Spleen (tissue), 11 donors: ENCODE measurements around the gene NSD1. TPM values are rescaled to one million over a fixed set of nuclear protein-coding genes. Genes with fewer than 3 reads are reported as not detected.

ENCODE experiments used
- DNase-seq: peaks from one replicate; pipeline ENCODE4 v3.0.0-alpha.2; 2020
- H3K27ac ChIP-seq, 8 donors: fragments of 200-600 bp; sonication (generic) in 7 of 8; 1 replicate in 4 of 8; 2 replicates in 4 of 8; pipeline versions ENCODE4 v1.5.0 to v1.8.0; 2016 to 2021; ENCODE audit warnings: inconsistent platforms in 4 of 8, mild to moderate bottlenecking in 4 of 8, moderate library complexity in 1 of 8
- H3K27me3 ChIP-seq, 7 donors: fragments of 200-600 bp; sonication (generic) in 6 of 7; replicated peaks in 1 of 7; 1 replicate in 4 of 7; 2 replicates in 3 of 7; pipeline versions ENCODE4 v1.5.0 to v1.8.0; 2016 to 2021; ENCODE audit warnings: inconsistent platforms in 3 of 7, mild to moderate bottlenecking in 1 of 7
- H3K36me3 ChIP-seq, 6 donors: fragments of 200-600 bp; sonication (generic) in 5 of 6; 1 replicate in 4 of 6; 2 replicates in 2 of 6; pipeline versions ENCODE4 v1.5.0 to v1.8.0; 2016 to 2021; ENCODE audit warnings: inconsistent platforms in 2 of 6
- H3K4me1 ChIP-seq, 6 donors: fragments of 200-600 bp; sonication (generic) in 5 of 6; 1 replicate in 3 of 6; 2 replicates in 3 of 6; pipeline versions ENCODE4 v1.5.0 to v1.8.0; 2016 to 2021; ENCODE audit warnings: inconsistent platforms in 3 of 6
- H3K4me3 ChIP-seq, 8 donors: fragments of 200-600 bp; sonication (generic) in 7 of 8; 1 replicate in 4 of 8; 2 replicates in 4 of 8; pipeline versions ENCODE4 v1.5.0 to v1.8.0; 2016 to 2021; ENCODE audit warnings: inconsistent platforms in 4 of 8, mild to moderate bottlenecking in 4 of 8, moderate library complexity in 2 of 8
- H3K9me3 ChIP-seq, 8 donors: fragments of 200-600 bp; sonication (generic) in 7 of 8; 1 replicate in 4 of 8; 2 replicates in 4 of 8; pipeline versions ENCODE4 v1.5.0 to v1.8.0; 2016 to 2021; ENCODE audit warnings: inconsistent platforms in 4 of 8
- CTCF ChIP-seq, 11 experiments: fragments of 200-600 bp in 7 of 11; fragments of 450-650 bp in 4 of 11; sonication (generic) in 4 of 11; IDR thresholded peaks in 8 of 11; conservative IDR thresholded peaks in 3 of 11; 1 replicate in 7 of 11; 2 replicates in 4 of 11; pipeline versions ENCODE4 v1.4.0 to v1.8.0; 2016 to 2021; ENCODE audit warnings: antibody characterized with exemption in 11 of 11, inconsistent platforms in 4 of 11, mild to moderate bottlenecking in 1 of 11
- POLR2A ChIP-seq, 3 donors: fragments of 450-650 bp; IDR thresholded peaks; one replicate each; pipeline ENCODE4 v1.5.1; 2017; ENCODE audit warnings: antibody characterized with exemption in 3 of 3, mild to moderate bottlenecking in 1 of 3
- POLR2AphosphoS5 ChIP-seq, 3 donors: sonication (generic); formaldehyde crosslinking; IDR thresholded peaks; one replicate each; pipeline ENCODE4 v1.5.1; 2017; ENCODE audit warnings: antibody characterized with exemption in 3 of 3
- WGBS, 5 donors: extraction: QIAGEN DNeasy Blood & Tissue Kit in 3 of 5; methylation state at CpG; one replicate each; pipeline versions ENCODE4 v1.1.5 to v1.1.7; 2013 to 2018; 5-methylcytosine and 5-hydroxymethylcytosine counted together
- intact Hi-C: fragments of 100-400 bp; cut with DNase I; formaldehyde crosslinking; loops from one replicate; pipeline ENCODE4 v1.15.0; 2023; ENCODE audit warnings: low total_unique reads
- polyA plus RNA-seq, 3 donors: library from polyadenylated mRNA; stranded (reverse); fragments of 200-250 nt; gene quantifications; one replicate each; pipeline ENCODE4 v1.2.1, GENCODE V29; 2013
- total RNA-seq, 7 donors: library from RNA; depleted of rRNA in 3 of 7; stranded (reverse); fragments of >200 nt in 3 of 7; fragmentation: NEBNext Ultra II Directional in 4 of 7; extraction: Animal tissue kit (Norgen Biotek cat#: 25700) in 4 of 7; gene quantifications; one replicate each; pipeline versions ENCODE4 v1.1.0 to v1.2.1, GENCODE V29; 2016 to 2021
- donor health status: healthy with polysubstance abuse.
- donor health status: DM: no; HTN: no; CAD: no; lungs with moderate emphysema.
- donor health status: DM: no; HTN: no; CAD: no.
- donor health status: Bipolar disorder and iron deficiency.
- donor health status: healthy.
- donor health status: DM: no; HTN: no; CAD: no.
- donor health status: DM: yes; HTN: yes; CAD: no.

The NSD1 gene
- total and polyA plus RNA-seq, 10 donors: 4.1 to 130 (median 69.1) TPM

GRCh38 chr5:177310332-177310731 lies 176.8 kb downstream of the NSD1 start:
- peaks cover 0 to 37% (median 22%) of the 10 kb centered on the region in 6 donors for H3K36me3 ChIP-seq
- DNase-seq: peak; percentile 87
- no peak for TF ChIP-seq POLR2AphosphoS5 (IDR thresholded peaks at IDR 0.05)
- no peak for TF ChIP-seq POLR2A (IDR thresholded peaks at IDR 0.05)
- no peak for TF ChIP-seq CTCF (IDR thresholded peaks at IDR 0.05 in 8 of 11, conservative IDR thresholded peaks at IDR 0.05 in 3 of 11)
- intact Hi-C loops: loop anchor here (10.0 kb wide), 2 partner anchors 54 to 144 kb away; no protein-coding TSS in a partner anchor
- H3K27me3 ChIP-seq: no peaks in the 10 kb centered on the region
- H3K9me3 ChIP-seq: no peaks in the 10 kb centered on the region
- peak overlapping the region in 7 of 8 donors; percentile 32 to 94 (median 87) for H3K27ac ChIP-seq
- H3K4me1 ChIP-seq: peaks cover 40 to 100% (median 86%) of the 10 kb centered on the region in 6 donors
- 83 to 94% (median 90%) methylated on average over 9 to 13 of the region's 13 CpGs for WGBS, 5 donors
- peak overlapping the region in 5 of 8 donors; percentile 56 to 89 (median 73) for H3K4me3 ChIP-seq

- Histone ChIP-seq H3K27me3 (no peaks in the 10 kb centered on the region), H3K36me3 (peaks cover 0 to 32% (median 17%) of the 10 kb centered on the region in 6 donors), H3K4me3 (peak overlapping the region; percentile 35 to 89 (median 70)), H3K27ac (peak overlapping the region in 7 of 8 donors; percentile 36 to 94 (median 87)), H3K9me3 (no peaks in the 10 kb centered on the region), H3K4me1 (peaks cover 34 to 96% (median 80%) of the 10 kb centered on the region in 6 donors)
- TF ChIP-seq POLR2A (IDR thresholded peaks at IDR 0.05) (no peak), POLR2AphosphoS5 (IDR thresholded peaks at IDR 0.05) (peak in 1 of 3 donors; percentile 87)
- intact Hi-C loops: loop anchor here (10.0 kb wide), 2 partner anchors 54 to 144 kb away; no protein-coding TSS in a partner anchor
- 2 to 20% (median 3%) methylated on average over 16 to 20 of the region's 20 CpGs for WGBS, 5 donors
- DNase-seq: peak; percentile 88
Measured at GRCh38 chr5:177310757-177311391, 177.3 kb downstream of the NSD1 start.

GRCh38 chr5:177311392-177311722 lies 177.8 kb downstream of the NSD1 start:
- H3K4me3 ChIP-seq: peak overlapping the region; percentile 35 to 89 (median 70)
- peaks cover 34 to 91% (median 77%) of the 10 kb centered on the region in 6 donors for H3K4me1 ChIP-seq
- no peaks in the 10 kb centered on the region for H3K27me3 ChIP-seq
- intact Hi-C loops: loop anchor here (10.0 kb wide), 2 partner anchors 53 to 143 kb away; no protein-coding TSS in a partner anchor
- no peak for DNase-seq
- WGBS, 5 donors: 0 to 3% (median 0%) methylated on average over 3 to 23 of the region's 23 CpGs
- no peaks in the 10 kb centered on the region for H3K9me3 ChIP-seq
- TF ChIP-seq CTCF (IDR thresholded peaks at IDR 0.05 in 8 of 11, conservative IDR thresholded peaks at IDR 0.05 in 3 of 11): no peak
- no peak for TF ChIP-seq POLR2A (IDR thresholded peaks at IDR 0.05)
- no peak for TF ChIP-seq POLR2AphosphoS5 (IDR thresholded peaks at IDR 0.05)
- H3K27ac ChIP-seq: peak overlapping the region in 7 of 8 donors; percentile 36 to 94 (median 87)
- H3K36me3 ChIP-seq: peaks cover 0 to 29% (median 12%) of the 10 kb centered on the region in 6 donors

GRCh38 chr5:177311723-177312648 lies 178.4 kb downstream of the NSD1 start, which contains the start of gene MXD3:
TSS of gene MXD3 (minus strand) at chr5:177311898. CDS start at chr5:177311830, 68 bp downstream.
- Histone ChIP-seq H3K27me3 (no peaks in the 10 kb centered on the region), H3K9me3 (no peaks in the 10 kb centered on the region), H3K4me1 (peaks cover 34 to 85% (median 71%) of the 10 kb centered on the region in 6 donors), H3K27ac (peak within 1 kb of the TSS in 7 of 8 donors; percentile 36 to 94 (median 87)), H3K36me3 (peaks cover 0 to 29% (median 6%) of the 10 kb centered on the region in 6 donors), H3K4me3 (peak within 1 kb of the TSS; percentile 35 to 89 (median 70))
- TF ChIP-seq POLR2A (IDR thresholded peaks at IDR 0.05): no peak
- TF ChIP-seq CTCF (IDR thresholded peaks at IDR 0.05 in 8 of 11, conservative IDR thresholded peaks at IDR 0.05 in 3 of 11): no peak
- peak; percentile 51 to 79 (median 63) for TF ChIP-seq POLR2AphosphoS5 (IDR thresholded peaks at IDR 0.05)
- intact Hi-C loops: loop anchor here (10.0 kb wide), 2 partner anchors 53 to 143 kb away; no protein-coding TSS in a partner anchor
- DNase-seq: peak; percentile 97
- 0 to 1% (median 0%) methylated on average over 26 to 78 of the region's 78 CpGs for WGBS, 5 donors
